IMR-90 (cell line): ENCODE measurements around the gene ZDHHC21. TPM values are rescaled to one million over a fixed set of nuclear protein-coding genes. Genes with fewer than 3 reads are reported as not detected.

ENCODE experiments used
- ATAC-seq: fragments of 200-7000 bp; cut with Tn5 transposase; 2 replicates; pipeline ENCODE4 v1.9.1; 2020; ENCODE audit warnings: low read depth, mild to moderate bottlenecking, moderate library complexity
- BruUV-seq: library from RNA; stranded (reverse); fragments of 400-500 nt; replicated peaks from 2 replicates; lab custom pipeline; 2021; lab: Mats Ljungman, UMichigan
- CTCF ChIA-PET: fragments of 300-600 bp; formaldehyde crosslinking; extraction: SDS; loops from one replicate; lab custom pipeline; 2021; ENCODE audit warnings: antibody characterized with exemption; lab: Yijun Ruan, JAX
- POLR2A ChIA-PET: fragments of 300-600 bp; sonication (Branson Sonifier 250); formaldehyde crosslinking; loops from one replicate; lab custom pipeline; 2022; ENCODE audit warnings: antibody characterized with exemption; ENCODE audit not compliant: unreplicated experiment; lab: Charles Lee
- DNase-seq: peaks from one replicate; pipeline ENCODE4 v3.0.0; 2013
- H2AFZ ChIP-seq: replicated peaks from 2 replicates; pipeline ENCODE3; 2013; ENCODE audit warnings: low read length, mild to moderate bottlenecking; ENCODE audit not compliant: poor library complexity
- H2AK5ac ChIP-seq: 2 replicates; pipeline ENCODE4 v1.6.1; 2013; ENCODE audit warnings: low read depth, low read length, inconsistent platforms
- H2AK9ac ChIP-seq: replicated peaks from 2 replicates; pipeline ENCODE3; 2013; ENCODE audit warnings: mild to moderate bottlenecking, low read depth, low read length, moderate library complexity; ENCODE audit not compliant: poor library complexity
- H2BK120ac ChIP-seq: 2 replicates; pipeline ENCODE4 v1.6.1; 2013; ENCODE audit warnings: low read depth, low read length, inconsistent platforms
- H2BK15ac ChIP-seq: 3 replicates; pipeline ENCODE4 v1.6.1; 2013; ENCODE audit warnings: low read depth, low read length, inconsistent platforms
- H2BK20ac ChIP-seq: 2 replicates; pipeline ENCODE4 v1.6.1; 2013; ENCODE audit warnings: low read depth, mild to moderate bottlenecking, inconsistent platforms, low read length, moderate library complexity
- H2BK5ac ChIP-seq: 2 replicates; pipeline ENCODE4 v1.6.1; 2013; ENCODE audit warnings: mild to moderate bottlenecking, low read depth, low read length, inconsistent platforms; ENCODE audit not compliant: poor library complexity, severe bottlenecking
- H3K14ac ChIP-seq: replicated peaks from 2 replicates; pipeline ENCODE4 v1.6.1; 2013; ENCODE audit warnings: low read depth, low read length, inconsistent platforms
- H3K18ac ChIP-seq: 2 replicates; pipeline ENCODE4 v1.6.1; 2013; ENCODE audit warnings: low read depth, low read length, control low read depth
- H3K23ac ChIP-seq: 2 replicates; pipeline ENCODE4 v1.6.1; 2013; ENCODE audit warnings: low read depth, low read length, inconsistent platforms
- H3K27ac ChIP-seq: 2 replicates; pipeline ENCODE4 v1.5.1; 2013; ENCODE audit warnings: mild to moderate bottlenecking, control low read depth, low read length; ENCODE audit not compliant: insufficient read depth
- H3K27me3 ChIP-seq: 2 replicates; pipeline ENCODE4 v1.6.1; 2013; ENCODE audit warnings: low read length; ENCODE audit not compliant: control insufficient read depth, insufficient read depth
- H3K36me3 ChIP-seq: 2 replicates; pipeline ENCODE4 v1.6.1; 2013; ENCODE audit warnings: low read length, mixed read lengths; ENCODE audit not compliant: control insufficient read depth, insufficient read depth
- H3K4ac ChIP-seq: 2 replicates; pipeline ENCODE4 v1.6.1; 2013; ENCODE audit warnings: low read depth, low read length, inconsistent platforms
- H3K4me1 ChIP-seq: 2 replicates; pipeline ENCODE4 v1.6.1; 2013; ENCODE audit warnings: low read length, mixed read lengths; ENCODE audit not compliant: control insufficient read depth, insufficient read depth
- H3K4me2 ChIP-seq: 2 replicates; pipeline ENCODE4 v1.6.1; 2013; ENCODE audit warnings: low read depth, mild to moderate bottlenecking, control low read depth, low read length, moderate library complexity
- H3K4me3 ChIP-seq: 2 replicates; pipeline ENCODE4 v1.5.1; 2013; ENCODE audit warnings: low read depth, mild to moderate bottlenecking, control low read depth, low read length, moderate library complexity; ENCODE audit not compliant: insufficient read depth
- H3K56ac ChIP-seq: 2 replicates; pipeline ENCODE4 v1.6.1; 2013; ENCODE audit warnings: low read length, inconsistent platforms; ENCODE audit not compliant: insufficient read depth; ENCODE audit errors: extremely low read depth
- H3K79me1 ChIP-seq, 2 experiments: 2 replicates each; pipeline ENCODE4 v1.6.1; 2013; ENCODE audit warnings: low read length in 2 of 2, inconsistent platforms in 1 of 2, low read depth in 1 of 2
- H3K9ac ChIP-seq: 2 replicates; pipeline ENCODE4 v1.6.1; 2013; ENCODE audit warnings: low read depth, low read length, control low read depth
- H3K9me1 ChIP-seq: 2 replicates; pipeline ENCODE4 v1.6.1; 2013; ENCODE audit warnings: low read length, inconsistent platforms; ENCODE audit not compliant: insufficient read depth
- H3K9me3 ChIP-seq: 2 replicates; pipeline ENCODE4 v1.6.1; 2013; ENCODE audit warnings: low read length; ENCODE audit not compliant: control insufficient read depth, insufficient read depth
- H4K20me1 ChIP-seq: 2 replicates; pipeline ENCODE4 v1.6.1; 2013; ENCODE audit warnings: low read length, inconsistent platforms; ENCODE audit not compliant: insufficient read depth
- H4K5ac ChIP-seq: 2 replicates; pipeline ENCODE4 v1.6.1; 2013; ENCODE audit warnings: mild to moderate bottlenecking, low read depth, low read length, control low read depth
- H4K8ac ChIP-seq, 2 experiments: 2 replicates each; pipeline ENCODE4 v1.6.1; 2013; ENCODE audit warnings: low read depth in 2 of 2, low read length in 2 of 2, control low read depth in 1 of 2, inconsistent platforms in 1 of 2
- H4K91ac ChIP-seq: 2 replicates; pipeline ENCODE4 v1.6.1; 2013; ENCODE audit warnings: low read depth, low read length, inconsistent platforms; ENCODE audit not compliant: insufficient read depth
- CEBPB ChIP-seq: IDR thresholded peaks from 2 replicates; pipeline ENCODE4 v1.6.1; 2012; ENCODE audit warnings: low read depth, low read length, improper control_type of control experiment
- ELK1 ChIP-seq: fragments of 150-350 bp; IDR thresholded peaks from 2 replicates; pipeline ENCODE4 v1.6.1; 2016; ENCODE audit warnings: low read depth, mild to moderate bottlenecking, low read length, moderate library complexity, borderline replicate concordance
- NFE2L2 ChIP-seq: fragments of 150-350 bp; IDR thresholded peaks from 2 replicates; pipeline ENCODE4 v1.6.1; 2016; ENCODE audit warnings: low read depth, mild to moderate bottlenecking, low read length
- WGBS, 2 experiments: methylation state at CpG; one replicate each; pipeline versions ENCODE4 v1.1.5 to v1.1.7; 2013; ENCODE audit warnings: missing lambda C conversion rate in 2 of 2; ENCODE audit not compliant: insufficient read length in 1 of 2; ENCODE audit errors: extremely low coverage in 2 of 2; 5-methylcytosine and 5-hydroxymethylcytosine counted together
- dilution Hi-C: fragments of 300-500 bp; cut with HindIII; formaldehyde crosslinking; loops from one replicate; pipeline ENCODE4 v1.14.3; 2018; ENCODE audit warnings: low sequenced_read_pairs; ENCODE audit not compliant: unreplicated experiment
- in situ Hi-C: fragments of 300-500 bp; cut with MboI; formaldehyde crosslinking; loops from 3 replicates; pipeline ENCODE4 v1.14.3; 2019; ENCODE audit warnings: low sequenced_read_pairs, inconsistent platforms, mixed read lengths
- intact Hi-C: fragments of 100-400 bp; cut with micrococcal nuclease; formaldehyde crosslinking; loops from 2 replicates; pipeline ENCODE4 v1.10.0; 2022
- polyA plus RNA-seq, 3 experiments: library from polyadenylated mRNA; depleted of rRNA; stranded (reverse); fragments of >200 nt; gene quantifications; 2 replicates each; pipeline ENCODE4 v1.2.3, GENCODE V29; 2012; ENCODE audit warnings: low replicate concordance in 1 of 3
- total RNA-seq: library from RNA; depleted of rRNA; stranded (reverse); fragments of >200 nt; gene quantifications from 2 replicates; pipeline ENCODE4 v1.2.3, GENCODE V29; 2012

The ZDHHC21 gene
- total and polyA plus RNA-seq, 2 of the 4 experiments (the other 2 are of a cell fraction), result 2.8 to 4.5 TPM

- H3K56ac ChIP-seq, result no peak overlapping the region
- H4K91ac ChIP-seq, result no peak overlapping the region
- in situ Hi-C loops, result no loop called here
- ChIA-PET POLR2A (no interaction called here), CTCF (interaction anchor here (1.7 kb wide), 1 partner anchor 25 kb away, joined by 6 read pairs; no protein-coding TSS in a partner anchor)
- no peak overlapping the region for H3K9ac ChIP-seq
- DNase-seq (no peak), ATAC-seq (peak; percentile 35)
- no peaks in the 10 kb centered on the region for H3K4me1 ChIP-seq
- no peak overlapping the region for H2BK15ac ChIP-seq
- no peak overlapping the region for H2BK20ac ChIP-seq
- BruUV-seq, result no TSS peak
- no peak overlapping the region for H3K4me2 ChIP-seq
- H3K14ac ChIP-seq, result no peak overlapping the region
- TF ChIP-seq NFE2L2, result no peak
- no peak for TF ChIP-seq ELK1
- no peak for TF ChIP-seq CEBPB
- H3K27me3 ChIP-seq, result no peaks in the 10 kb centered on the region
- H4K20me1 ChIP-seq, result no peaks in the 10 kb centered on the region
- H4K5ac ChIP-seq, result no peak overlapping the region
- H3K18ac ChIP-seq, result no peak overlapping the region
- no peak overlapping the region for H4K8ac ChIP-seq
- no peak overlapping the region for H3K27ac ChIP-seq
- H3K9me1 ChIP-seq, result no peaks in the 10 kb centered on the region
- H2BK120ac ChIP-seq, result no peak overlapping the region
- no peak overlapping the region for H2AK9ac ChIP-seq
- no peaks in the 10 kb centered on the region for H3K9me3 ChIP-seq
- H3K4me3 ChIP-seq, result no peak overlapping the region
- no peak overlapping the region for H2AK5ac ChIP-seq
- no peak overlapping the region for H2BK5ac ChIP-seq
- intact Hi-C loops, result no loop called here
- no peak overlapping the region for H2AFZ ChIP-seq
- peaks cover 4% of the 10 kb centered on the region; the same call in 1 of the 2 replicates for H3K36me3 ChIP-seq
- dilution Hi-C loops, result no loop called here
- no CpG with 5 or more reads among the region's 1 CpG for WGBS, 2 experiments
- H3K4ac ChIP-seq, result no peak overlapping the region
- H3K79me1 ChIP-seq, result no peaks in the 10 kb centered on the region; a peak in 1 of 4 replicates
- no peak overlapping the region for H3K23ac ChIP-seq
These were observed 65.7 kb downstream of the ZDHHC21 start for GRCh38 chr9:14627513-14627912.
